Measurements from ENCODE around the gene RIT1.

Gene RIT1, protein sequence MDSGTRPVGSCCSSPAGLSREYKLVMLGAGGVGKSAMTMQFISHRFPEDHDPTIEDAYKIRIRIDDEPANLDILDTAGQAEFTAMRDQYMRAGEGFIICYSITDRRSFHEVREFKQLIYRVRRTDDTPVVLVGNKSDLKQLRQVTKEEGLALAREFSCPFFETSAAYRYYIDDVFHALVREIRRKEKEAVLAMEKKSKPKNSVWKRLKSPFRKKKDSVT

DNA sequence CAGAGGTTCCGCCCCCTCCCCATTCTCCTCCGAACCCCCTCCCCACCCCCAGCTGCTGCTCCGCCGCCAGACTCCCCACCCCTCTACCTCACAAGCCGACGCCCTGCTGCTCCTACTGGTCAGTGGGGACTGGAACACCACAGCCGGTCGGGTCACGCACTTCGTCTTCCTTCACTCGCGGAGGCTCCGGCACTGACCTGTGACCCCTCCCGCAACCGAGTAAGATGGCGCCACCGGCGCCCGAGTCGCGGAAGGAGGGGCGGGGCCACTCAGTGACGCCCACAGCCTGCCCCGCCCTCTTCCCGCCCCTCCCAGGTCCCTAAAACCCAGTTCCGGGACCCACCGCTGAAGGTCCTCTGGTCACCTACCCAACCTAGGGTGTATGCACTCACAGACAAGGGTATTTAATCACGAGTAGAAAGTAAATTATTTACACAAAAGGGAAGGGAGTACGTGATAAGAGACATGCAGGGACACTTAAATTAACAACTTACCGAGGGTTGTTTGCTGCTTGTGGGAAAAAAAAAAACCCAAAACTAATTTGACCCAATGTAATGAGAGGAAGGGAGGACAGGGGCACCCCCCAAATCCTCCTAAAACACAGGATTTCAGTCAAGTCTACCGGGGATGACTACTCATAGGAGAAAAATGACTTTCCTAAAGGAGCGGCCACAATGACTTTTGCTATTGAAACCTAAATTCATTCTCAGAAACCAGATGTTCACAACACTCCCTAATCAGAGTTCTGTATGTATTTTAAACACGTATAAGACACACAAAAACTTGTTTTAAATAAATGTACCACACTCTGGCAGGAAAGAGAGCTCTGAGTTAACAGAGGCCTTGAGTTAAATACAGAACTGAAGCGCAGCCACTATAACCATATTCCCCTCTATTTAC, at the start of gene RIT1:
RIT1 (minus strand) TSS at position 194 of the 900 bp plus-strand sequence. CDS start 588 bp downstream, outside the sequence.
- DNase-seq (ENCODE audit: low spot score) = peak; percentile 87

DNA sequence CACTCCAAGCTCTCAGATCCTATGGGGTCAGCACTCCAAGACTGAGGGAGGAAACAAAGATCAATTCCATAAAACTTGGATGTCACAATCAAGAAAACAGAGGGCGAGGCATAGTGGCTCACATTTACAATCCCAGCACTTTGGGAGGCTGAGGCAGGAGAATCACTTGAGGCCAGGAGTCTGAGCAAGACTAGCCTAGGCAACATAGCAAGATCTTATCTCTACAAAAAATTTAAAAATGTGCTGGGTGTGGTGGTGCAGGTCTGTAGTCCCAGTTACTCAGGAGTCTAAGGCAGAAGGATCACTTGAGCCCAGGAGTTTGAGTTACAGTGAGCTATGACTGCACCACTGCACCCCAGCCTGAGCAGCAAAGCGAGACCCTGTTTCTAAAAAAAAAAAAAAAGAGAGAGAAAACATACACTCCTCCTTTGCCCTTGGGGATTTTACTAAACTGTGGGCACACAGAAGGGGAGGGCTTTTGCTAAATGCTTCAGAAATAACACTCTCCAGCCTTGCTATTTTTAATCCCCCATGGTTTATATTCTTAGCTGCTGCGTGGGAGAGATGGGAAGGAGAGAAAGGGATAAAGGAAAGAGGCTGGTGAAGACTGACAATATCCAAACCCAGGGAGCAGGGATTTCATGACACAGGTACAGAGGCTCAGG, 49.1 kb upstream of the RIT1 start:
- DNase-seq (ENCODE audit: low spot score) = no peak

GRCh38 chr1:155957411-155957915, 46.3 kb upstream of the RIT1 start:
- DNase-seq (ENCODE audit: low spot score) = no peak

- DNase-seq (ENCODE audit: low spot score) = no peak
These were observed 43.5 kb upstream of the RIT1 start for GRCh38 chr1:155954645-155955044.

DNA sequence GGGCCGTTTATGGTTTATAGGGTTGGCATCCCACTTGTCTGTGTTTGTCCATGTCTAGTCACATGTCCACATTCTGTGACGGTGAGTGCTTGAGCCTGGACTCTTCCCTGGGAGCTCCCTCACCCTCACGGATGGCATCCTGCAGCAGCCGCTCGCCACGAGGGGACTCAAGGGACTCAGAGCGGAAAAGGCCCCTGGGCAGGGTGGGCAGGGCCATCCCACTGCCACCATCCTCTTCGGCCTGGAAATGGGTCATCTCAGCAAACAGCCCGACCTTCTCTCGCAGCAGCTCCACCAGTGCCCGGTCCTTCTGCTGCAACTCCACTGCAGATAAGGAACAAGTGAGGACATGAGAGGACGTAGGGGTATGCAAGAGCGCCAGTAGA, 41.3 kb upstream of the RIT1 start:
- DNase-seq (ENCODE audit: low spot score) = no peak

DNA sequence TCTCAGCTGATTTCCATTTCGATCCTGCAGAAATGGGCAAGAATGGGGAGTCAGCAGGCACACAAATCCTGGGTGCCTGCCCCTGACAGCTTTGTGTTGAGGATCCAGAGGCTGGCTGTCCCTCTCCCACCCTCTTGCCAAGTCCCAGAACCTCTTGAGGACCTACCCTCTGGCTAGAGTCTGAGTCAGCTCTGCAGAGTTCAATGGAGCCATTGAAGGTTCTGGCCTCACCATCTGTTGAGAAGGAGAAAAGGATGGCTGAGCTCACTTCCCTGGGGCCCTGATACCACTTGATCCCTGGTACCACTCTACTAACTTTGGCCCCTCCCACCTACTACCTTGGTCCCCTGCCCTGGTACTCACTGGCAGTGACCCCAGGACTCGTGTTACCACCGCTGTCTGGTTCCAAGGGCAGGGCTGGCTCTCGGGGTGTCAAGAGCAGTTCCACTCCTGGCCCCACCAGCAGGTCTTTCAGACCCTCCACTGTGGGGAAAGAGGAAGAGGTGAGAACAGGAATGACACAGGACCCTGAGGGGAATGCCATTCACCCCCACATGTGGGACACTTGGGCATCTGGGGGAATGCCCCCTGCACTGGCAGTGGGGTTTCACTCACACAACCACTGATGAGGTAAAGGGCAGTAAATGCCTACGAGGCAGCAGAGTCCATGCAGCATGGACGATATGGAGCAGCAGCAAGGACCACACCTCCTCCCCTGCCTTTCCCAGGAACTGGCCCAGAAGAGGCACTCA, 40.8 kb upstream of the RIT1 start:
- no peak for DNase-seq (ENCODE audit: low spot score)

GRCh38 chr1:155950829-155951228, 39.7 kb upstream of the RIT1 start:
- DNase-seq (ENCODE audit: low spot score) = no peak

DNA sequence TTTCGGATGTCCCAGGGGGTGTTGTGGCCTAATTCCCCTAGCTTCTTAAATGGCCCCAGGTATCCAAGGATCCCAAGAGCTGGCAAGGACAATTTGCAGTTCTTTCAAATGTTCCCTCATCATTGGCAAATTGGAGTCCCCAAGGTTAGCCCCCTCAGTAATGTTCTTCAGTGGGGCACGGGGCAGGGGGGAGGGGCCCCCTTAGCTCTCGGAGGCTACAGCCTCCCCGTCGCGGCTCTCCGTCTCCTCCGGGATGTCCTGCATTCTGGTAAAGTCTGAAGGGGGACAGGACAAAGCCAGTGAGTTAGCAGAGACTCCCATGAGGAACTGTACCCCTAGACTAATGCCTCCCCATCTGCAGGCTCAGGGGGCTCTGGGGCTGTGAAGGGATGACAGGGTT, 36.6 kb upstream of the RIT1 start:
- DNase-seq (ENCODE audit: low spot score) = no peak

- no peak for DNase-seq (ENCODE audit: low spot score)
These were observed 36.1 kb upstream of the RIT1 start for GRCh38 chr1:155947292-155947691.

DNA sequence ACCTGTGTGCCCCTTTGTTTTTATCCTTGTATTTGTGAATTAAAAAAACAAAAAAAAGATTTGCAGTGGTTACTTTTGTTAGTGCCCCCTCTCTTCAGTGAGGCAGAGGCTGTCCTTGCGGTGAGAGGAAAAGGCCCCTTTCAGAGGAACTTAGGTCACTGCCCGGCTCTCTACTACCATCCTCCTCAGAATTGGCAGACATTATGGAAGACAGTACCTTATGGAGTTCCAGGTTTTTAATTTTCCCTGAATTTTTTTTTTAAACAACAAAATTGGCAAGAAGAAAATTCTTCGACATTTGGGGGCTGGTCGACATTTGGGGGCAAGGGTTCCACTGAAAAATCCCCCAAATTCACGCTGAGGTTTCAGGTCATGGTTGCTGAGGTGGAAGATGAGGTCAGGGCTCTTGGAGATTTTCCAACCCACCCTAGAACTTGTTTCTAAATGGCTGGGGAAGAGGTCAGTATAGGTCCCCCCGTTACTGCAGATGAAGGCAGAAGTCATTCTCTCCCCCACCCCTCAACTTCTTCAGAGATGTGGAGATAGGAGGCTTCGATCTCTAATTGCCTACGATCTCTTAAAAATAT, 35.6 kb upstream of the RIT1 start:
- DNase-seq (ENCODE audit: low spot score) = no peak

- DNase-seq (ENCODE audit: low spot score) = no peak
These were observed 33.3 kb upstream of the RIT1 start for GRCh38 chr1:155944444-155944799.

DNA sequence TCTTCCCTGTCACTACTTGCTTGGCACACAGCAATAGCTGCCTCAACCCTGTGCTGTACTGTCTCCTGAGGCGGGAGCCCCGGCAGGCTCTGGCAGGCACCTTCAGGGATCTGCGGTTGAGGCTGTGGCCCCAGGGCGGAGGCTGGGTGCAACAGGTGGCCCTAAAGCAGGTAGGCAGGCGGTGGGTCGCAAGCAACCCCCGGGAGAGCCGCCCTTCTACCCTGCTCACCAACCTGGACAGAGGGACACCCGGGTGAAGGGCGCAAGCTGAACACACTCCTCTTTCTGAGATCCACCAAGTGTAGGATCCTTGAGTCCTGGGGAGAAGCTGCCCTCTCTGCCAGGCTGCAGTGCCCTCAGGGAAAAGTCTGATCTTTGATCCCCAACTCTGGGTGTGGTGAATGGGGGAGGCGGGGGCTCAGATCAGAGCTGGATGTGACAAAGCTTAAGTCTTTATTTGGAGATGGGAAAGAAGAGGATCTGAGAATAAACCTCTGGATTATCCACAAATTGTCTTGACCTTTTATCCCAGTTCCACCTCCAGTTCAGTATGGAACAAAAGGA, 31.5 kb upstream of the RIT1 start:
- no peak for DNase-seq (ENCODE audit: low spot score)

- DNase-seq (ENCODE audit: low spot score) = no peak
These were observed 30.8 kb upstream of the RIT1 start for GRCh38 chr1:155941845-155942531.

- no peak for DNase-seq (ENCODE audit: low spot score)
These were observed 30.1 kb upstream of the RIT1 start, which contains the start of gene RXFP4 for GRCh38 chr1:155940993-155941844. TSS of gene RXFP4 (plus strand) at chr1:155941638. CDS start at chr1:155941710, 72 bp downstream.

DNA sequence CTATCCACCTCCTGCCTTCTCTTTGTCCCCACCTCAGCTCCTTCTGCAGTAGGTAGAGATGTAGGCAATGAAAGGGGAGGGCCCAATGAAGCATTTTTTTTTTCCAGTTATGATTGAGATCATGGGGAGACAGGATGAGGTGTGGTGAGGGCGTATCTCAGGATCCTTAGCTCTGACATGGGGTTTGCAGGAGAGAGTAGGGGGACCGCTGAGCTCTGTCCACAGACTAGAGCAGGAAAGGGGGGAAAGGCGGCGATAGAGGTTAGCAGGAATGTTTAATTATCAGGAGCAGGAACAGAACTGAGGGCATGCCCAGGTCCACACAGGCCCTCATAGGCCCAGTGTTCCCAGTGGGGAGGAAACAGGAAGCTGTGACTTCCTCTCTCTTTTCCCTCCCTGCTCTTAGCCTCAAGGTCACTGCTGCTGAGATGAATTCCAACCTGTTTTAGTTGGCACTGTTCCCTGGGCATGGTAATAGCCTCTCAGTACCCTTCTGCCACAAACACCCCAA, 29.4 kb upstream of the RIT1 start:
- DNase-seq (ENCODE audit: low spot score) = no peak

- peak; percentile 79 for DNase-seq (ENCODE audit: low spot score)
These were observed 27.1 kb upstream of the RIT1 start for GRCh38 chr1:155938220-155938627.

- DNase-seq (ENCODE audit: low spot score) = peak; percentile 58
These were observed 23.9 kb upstream of the RIT1 start for GRCh38 chr1:155934936-155935590.

DNA sequence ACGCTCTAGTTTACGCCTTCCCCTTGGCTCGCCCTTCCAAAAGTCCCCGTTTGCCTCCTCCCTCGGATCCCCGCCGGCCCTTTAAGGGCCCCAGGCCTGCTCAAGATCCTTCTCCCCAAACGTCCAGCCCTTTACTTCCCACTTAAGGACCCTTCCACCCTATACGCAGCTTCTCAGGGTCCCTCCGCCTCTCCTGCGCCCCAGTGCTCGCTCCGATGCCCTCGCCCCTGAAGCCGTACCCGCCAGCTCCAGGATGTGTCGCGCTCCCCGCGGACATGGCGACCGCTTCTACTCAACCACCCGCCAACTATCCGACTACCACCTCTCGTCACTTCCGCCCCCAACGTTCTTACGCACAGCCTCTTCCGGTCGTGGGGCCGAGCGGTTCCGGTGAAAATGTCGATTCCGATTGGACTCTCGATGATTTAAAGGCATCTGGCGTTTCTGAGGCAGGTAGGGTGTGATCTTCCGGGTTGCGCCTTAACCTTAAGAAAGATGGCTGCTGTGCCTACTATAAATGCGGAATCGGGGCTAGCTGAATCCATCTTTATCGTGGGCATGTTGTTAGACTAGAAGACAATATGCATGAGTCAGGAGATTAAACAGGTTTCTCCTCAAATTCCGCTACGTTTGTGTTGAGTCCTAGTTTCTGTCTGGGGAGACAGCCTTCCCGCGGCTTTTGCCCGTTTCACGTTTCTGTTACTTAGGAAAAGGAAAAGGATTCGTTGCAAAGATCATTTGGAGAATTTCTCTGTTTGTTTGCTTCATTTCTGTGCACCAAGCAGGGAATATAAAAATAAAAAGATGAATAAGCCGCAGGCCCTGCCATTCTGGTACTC, 23.2 kb upstream of the RIT1 start, which contains the start of gene KHDC4:
KHDC4 (minus strand) TSS at position 317 of the 839 bp plus-strand sequence; CDS start at position 277, 40 bp downstream.
- peak; percentile 99 for DNase-seq (ENCODE audit: low spot score)

Data from RKO (cell line).